Stimulated activated CD4-positive, alpha-beta T cell treated with anti-CD3 and anti-CD28 coated beads, Interleukin-12 subunit alpha, Interleukin-12 subunit beta, amount 100 ng/mL, for 24 hours (primary cell): ENCODE measurements around the gene SLC4A4.

Experiments
- DNase-seq, 2 experiments: peaks; one replicate each; pipeline ENCODE4 v3.0.0-alpha.2; 2020; ENCODE audit warnings: low read depth in 2 of 2

SLC4A4 gene

GRCh38 chr4:71470524-71470923, 131.7 kb downstream of the SLC4A4 start:
- no peak for DNase-seq

GRCh38 chr4:71472946-71473345, 134.1 kb downstream of the SLC4A4 start:
- no peak for DNase-seq

DNA sequence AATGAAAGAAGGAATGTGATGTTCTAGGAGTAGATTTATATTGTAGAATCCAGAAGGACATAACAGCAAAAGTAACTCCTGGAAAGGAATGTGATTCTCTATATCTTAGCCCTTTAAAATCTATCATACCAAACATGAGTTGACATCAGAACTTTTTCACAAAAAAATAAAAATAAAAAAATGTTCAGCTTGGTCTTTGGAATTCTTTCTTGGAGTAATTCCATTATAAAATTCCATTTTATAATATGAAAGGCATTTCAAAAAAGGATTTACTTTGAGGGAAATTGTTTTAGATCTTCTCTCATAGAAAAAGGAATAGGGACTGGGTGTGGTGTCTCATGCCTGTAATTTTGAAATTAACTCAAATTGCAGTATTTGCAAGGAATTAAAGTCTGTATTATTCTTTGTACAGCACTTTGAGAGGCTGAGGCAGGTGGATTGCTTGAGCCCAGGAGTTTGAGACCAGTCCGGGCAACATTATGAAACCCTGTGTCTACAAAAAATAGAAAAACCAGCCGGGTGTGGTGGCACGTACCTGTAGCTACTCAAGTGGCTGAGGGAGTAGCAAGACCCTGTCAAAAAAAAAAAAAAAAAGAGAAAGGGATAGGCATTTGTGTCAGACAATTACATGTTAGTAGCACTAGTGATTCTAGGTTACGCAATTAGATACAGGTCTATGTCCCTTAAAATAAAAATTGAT, 134.9 kb downstream of the SLC4A4 start:
- DNase-seq = no peak

GRCh38 chr4:71474731-71475130, 135.9 kb downstream of the SLC4A4 start:
- no peak for DNase-seq

- no peak for DNase-seq
Measured at GRCh38 chr4:71476240-71476639, 137.4 kb downstream of the SLC4A4 start.

DNA sequence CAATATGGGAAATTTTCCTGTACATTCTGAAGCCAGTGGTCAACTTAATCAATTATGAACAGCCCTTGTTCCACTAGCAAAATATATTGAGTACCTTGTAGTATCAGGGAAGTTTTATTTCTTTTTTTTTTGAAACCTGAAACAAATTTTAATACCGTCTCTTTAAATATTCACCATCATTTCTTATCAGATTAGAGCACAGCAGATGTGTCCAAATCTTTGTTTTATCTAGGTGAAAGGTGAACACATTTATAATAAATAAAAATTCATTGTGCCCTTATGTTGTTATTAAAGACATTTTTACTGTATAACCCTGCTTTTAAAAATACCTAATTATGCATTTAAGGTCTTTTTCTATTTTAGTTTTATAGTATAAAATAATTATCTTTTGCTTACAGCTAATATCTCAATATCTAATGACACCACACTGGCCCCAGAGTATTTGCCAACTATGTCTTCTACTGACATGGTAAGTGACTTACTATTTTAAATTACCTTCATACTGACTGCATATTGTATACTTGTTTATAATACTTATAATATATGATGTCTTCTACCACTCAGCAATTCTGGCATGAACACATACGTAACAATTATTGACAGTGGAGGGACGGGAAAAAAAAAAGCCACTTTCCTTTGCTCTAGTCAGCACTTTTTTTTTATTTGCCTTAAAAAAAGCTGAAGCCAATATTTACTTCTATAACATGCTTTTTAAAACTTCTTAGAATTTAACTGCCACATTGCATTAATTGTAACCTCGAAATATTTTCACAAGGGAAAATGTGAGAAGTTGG, 147.9 kb downstream of the SLC4A4 start:
- DNase-seq = no peak

GRCh38 chr4:71487344-71487920, 148.6 kb downstream of the SLC4A4 start:
- DNase-seq = no peak

- no peak for DNase-seq
Measured at GRCh38 chr4:71494539-71494938, 155.7 kb downstream of the SLC4A4 start.

- no peak for DNase-seq
Measured at GRCh38 chr4:71495454-71495853, 156.6 kb downstream of the SLC4A4 start.

GRCh38 chr4:71497078-71497477, 158.3 kb downstream of the SLC4A4 start:
- no peak for DNase-seq

DNA sequence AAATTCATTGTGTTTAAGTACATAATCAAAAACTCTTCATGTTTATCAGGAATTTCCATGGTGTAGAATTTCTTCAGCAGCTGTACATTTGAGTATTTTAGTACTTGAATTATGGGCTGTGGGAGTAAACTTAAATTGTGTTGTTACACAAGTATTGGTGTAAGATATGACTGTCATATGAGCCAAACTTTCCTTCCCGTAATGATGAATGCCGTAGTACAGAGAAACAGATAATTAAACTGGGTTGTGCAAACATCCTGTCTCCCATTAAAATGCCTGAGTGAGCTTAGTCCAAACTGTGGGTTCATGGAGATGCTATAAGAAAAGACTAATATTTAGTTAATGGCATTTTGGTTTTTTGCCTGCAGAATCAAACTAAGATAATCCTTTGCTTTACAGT, 159.2 kb downstream of the SLC4A4 start:
- no peak for DNase-seq

GRCh38 chr4:71498625-71499024, 159.8 kb downstream of the SLC4A4 start:
- DNase-seq = no peak

DNA sequence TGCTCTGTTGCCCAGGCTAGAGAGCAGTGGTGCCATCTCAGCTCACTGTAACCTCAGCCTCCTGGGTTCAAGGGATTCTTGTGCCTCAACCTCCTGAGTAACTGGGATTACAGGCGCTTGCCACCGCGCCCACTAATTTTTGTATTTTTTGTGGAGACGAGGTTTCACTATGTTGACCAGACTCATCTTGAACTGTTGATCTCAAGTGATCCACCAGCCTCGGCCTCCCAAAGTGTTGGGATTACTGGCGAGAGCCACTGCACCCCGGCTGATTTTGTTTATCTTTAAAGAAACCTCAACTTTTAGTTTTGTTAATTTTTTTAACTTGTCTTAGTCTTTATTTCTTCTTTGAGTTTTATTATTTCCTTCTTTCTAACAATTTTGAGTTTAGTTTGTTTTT, 163.2 kb downstream of the SLC4A4 start:
- DNase-seq = no peak

DNA sequence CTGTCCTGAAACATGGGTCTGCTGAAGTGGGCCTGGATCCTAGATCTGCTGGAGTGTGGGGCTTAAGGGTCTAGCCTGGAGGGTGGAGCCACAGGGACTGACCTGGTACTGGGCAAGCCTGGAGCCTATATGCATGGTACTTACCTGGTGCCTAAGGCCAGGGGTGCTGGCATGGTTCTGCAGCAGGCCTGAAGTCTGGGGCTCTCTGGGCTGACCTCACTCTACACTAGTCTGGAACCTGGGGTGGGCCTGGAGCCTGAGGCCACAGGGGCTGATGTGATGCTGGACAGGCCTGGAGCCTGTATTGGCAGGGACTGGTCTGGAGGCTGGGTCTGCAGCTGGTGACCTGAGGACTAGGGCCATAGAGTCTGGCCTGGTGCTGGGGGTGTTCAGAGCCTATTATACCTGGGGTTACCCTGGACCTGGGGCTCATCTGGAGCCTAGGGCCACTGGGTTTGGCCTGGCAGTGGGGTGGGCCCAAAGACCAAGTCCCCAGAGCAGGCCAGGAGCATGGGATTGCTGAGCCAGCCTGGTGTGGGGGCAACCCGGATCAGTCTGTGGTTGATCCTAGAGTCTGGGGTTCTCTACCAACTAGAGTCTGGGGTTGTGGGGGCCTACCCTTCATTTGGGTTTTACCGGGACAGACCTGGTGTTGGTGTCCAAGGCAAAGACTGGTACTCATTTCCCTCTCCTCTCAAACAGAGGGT, 179.6 kb downstream of the SLC4A4 start:
- DNase-seq = no peak

DNA sequence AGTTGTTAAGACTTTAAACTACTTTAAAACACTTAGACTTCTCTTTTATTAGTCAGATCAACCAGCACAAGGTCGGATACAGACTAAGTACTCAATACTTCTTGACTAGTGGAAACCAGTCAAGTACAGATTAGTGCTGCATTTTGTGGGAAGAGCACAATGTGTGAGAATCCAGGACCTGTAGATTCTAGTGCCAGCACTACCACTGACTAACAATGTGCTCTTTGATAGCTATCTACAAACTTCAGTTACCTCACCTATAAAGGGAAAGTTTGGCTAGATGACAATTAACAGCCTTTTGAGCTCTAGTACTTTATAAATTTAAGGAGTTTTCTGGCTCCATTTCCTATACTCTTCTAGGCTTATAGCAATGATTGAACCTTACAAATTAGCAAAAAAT, 181.5 kb downstream of the SLC4A4 start:
- no peak for DNase-seq

DNA sequence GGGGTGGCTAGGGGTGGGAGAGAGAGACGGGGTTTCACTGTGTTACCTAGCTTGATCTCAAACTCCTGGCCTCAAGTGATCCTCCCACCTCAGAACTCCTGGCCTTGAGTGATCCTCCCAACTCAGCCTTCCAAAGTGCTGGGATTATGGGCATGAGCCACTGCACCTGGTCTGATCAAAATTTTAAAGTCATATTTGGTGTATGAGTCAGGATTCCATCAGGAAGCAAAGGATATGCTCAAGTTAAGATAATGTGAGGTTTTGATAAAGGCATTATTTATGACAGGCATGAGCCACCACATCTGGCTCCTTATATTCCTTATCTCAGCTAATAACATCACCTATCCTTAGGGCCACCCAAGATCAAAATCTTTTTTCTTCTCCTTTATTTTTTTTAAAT, 182.0 kb downstream of the SLC4A4 start:
- no peak for DNase-seq

GRCh38 chr4:71524756-71525155, 185.9 kb downstream of the SLC4A4 start:
- no peak for DNase-seq

DNA sequence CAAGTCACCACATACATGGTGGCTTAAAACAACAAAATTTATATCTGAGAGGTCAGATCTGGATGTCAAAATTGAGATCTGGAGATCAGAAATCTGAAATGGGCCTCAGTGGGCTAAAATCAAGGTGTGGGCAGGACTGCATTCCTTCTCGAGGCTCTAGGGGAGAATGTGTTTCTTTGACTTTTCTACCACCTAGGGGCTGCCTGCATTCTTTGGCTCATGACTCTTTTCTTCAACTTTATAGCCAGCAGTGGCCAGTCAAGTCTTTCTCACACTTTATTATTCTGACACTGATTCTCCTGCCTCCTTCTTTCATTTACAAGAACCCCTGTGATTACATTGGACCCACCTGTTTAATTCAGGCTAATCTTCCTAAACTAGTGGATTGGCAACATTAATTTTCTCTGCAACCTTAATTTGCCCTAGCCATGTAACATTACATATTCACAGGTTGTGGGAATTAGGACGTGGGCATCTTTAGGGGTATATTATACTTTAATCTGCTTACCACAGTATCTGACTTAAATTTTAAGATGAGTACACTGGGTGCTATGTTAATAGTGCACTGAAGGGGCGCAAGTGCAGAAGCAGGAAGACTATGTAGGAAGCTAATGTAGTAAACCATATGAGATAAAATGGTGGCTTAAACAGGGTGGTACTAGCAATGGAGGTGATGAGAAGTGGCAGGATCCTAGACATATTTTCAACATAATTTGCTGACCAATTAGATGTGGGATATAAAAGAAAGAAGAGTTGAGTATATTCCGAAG, 188.0 kb downstream of the SLC4A4 start:
- DNase-seq = no peak

DNA sequence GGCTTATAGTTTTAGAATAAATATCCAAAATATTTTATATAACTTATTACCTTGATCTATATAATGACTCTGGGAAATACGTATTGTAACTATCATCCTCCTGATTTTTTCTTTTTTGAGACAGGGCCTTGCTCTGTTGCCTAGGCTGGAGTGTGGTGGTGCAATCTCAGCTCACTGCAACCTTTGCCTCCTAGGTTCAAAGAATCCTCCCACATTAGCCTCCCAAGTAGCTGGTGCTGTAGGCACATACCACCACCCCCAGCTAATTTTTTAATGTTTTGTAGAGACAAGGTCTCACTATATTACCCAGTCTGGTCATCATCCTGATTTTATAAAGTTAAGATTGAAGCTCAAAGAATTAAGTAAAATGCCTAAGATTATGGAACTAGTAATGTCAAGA, 193.6 kb downstream of the SLC4A4 start:
- DNase-seq = no peak

GRCh38 chr4:71533121-71533520, 194.3 kb downstream of the SLC4A4 start:
- no peak for DNase-seq

DNA sequence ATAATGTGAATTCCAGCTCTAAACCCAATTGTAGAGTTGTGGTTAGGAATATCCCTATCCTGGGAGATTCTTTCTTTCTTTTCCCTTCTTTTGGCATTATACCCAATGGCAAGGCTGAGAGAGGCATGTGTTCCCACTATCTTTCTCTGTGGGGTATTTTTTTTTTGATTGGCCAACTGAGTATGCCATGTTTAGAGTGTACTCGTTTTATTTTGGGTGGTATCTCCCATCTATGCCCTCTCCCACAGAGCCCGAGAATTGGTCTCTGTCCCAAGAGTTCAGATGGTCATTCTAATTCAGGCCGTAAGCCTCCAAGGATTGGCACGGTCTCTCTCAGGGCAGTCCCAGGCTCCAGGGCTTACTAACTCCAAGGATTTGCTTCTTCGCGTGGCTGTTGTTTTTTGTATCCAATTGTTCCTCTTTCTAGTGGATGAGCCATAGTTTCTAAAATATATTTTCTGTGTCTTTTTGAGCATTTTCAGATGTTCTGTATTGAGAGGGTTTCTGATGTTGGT, 198.8 kb downstream of the SLC4A4 start:
- DNase-seq = no peak
